ENCODE results near the gene DPF3. TPM values are rescaled to one million over a fixed set of nuclear protein-coding genes. Genes with fewer than 3 reads are reported as not detected.

The DPF3 gene
- total RNA-seq, 1 experiment from 2014 or later: not detected

GRCh38 chr14:72630374-72630773, 263.5 kb downstream of the DPF3 start:
- Histone ChIP-seq H3K27ac (no peak overlapping the region), H3K4me2 (no peak overlapping the region), H3K36me3 (ENCODE audit: low read depth) (no peaks in the 10 kb centered on the region), H3K4me3 (no peak overlapping the region), H3K9me2 (ENCODE audit: insufficient read depth) (no peaks in the 10 kb centered on the region), H3K27me3 (ENCODE audit: insufficient read depth, low read depth) (0 out of 2 replicates have a peak, but pooled peaks cover 9% of the 10 kb centered on the region), H4K20me1 (ENCODE audit: insufficient read depth) (no peaks in the 10 kb centered on the region), H3K79me2 (ENCODE audit: low read depth) (no peaks in the 10 kb centered on the region), H3K4me1 (replicated peaks; ENCODE audit: insufficient read depth) (no peaks in the 10 kb centered on the region), H3F3A (ENCODE audit: insufficient read depth, low read depth) (no peaks in the 10 kb centered on the region), H3K9me3 (ENCODE audit: insufficient read depth, low read depth) (no peaks in the 10 kb centered on the region), H2AFZ (no peak overlapping the region)
- CTCF ChIA-PET: no interaction called here
- no TSS peak for BruUV-seq (replicated peaks)
- DNase-seq: no peak
- POLR2A ChIA-PET (ENCODE audit: unreplicated experiment): no interaction called here
- TF ChIP-seq EZH2 (IDR thresholded peaks at IDR 0.05; ENCODE audit: low read depth) (no peak), CTCF (conservative IDR thresholded peaks at IDR 0.05) (no peak)
- intact Hi-C loops (cut with micrococcal nuclease; ENCODE audit: unreplicated experiment): no loop called here

- Histone ChIP-seq H3K9me2 (ENCODE audit: insufficient read depth) (no peaks in the 10 kb centered on the region), H4K20me1 (ENCODE audit: insufficient read depth) (no peaks in the 10 kb centered on the region), H3K4me3 (no peak overlapping the region), H3K9me3 (ENCODE audit: insufficient read depth, low read depth) (no peaks in the 10 kb centered on the region), H3K36me3 (ENCODE audit: low read depth) (no peaks in the 10 kb centered on the region), H3K4me1 (replicated peaks; ENCODE audit: insufficient read depth) (no peaks in the 10 kb centered on the region), H3K79me2 (ENCODE audit: low read depth) (no peaks in the 10 kb centered on the region), H3F3A (ENCODE audit: insufficient read depth, low read depth) (no peaks in the 10 kb centered on the region), H3K4me2 (no peak overlapping the region), H3K27ac (no peak overlapping the region), H2AFZ (no peak overlapping the region), H3K27me3 (ENCODE audit: insufficient read depth, low read depth) (0 out of 2 replicates have a peak, but pooled peaks cover 9% of the 10 kb centered on the region)
- no peak for DNase-seq
- BruUV-seq (replicated peaks): no TSS peak
- POLR2A ChIA-PET (ENCODE audit: unreplicated experiment): no interaction called here
- intact Hi-C loops (cut with micrococcal nuclease; ENCODE audit: unreplicated experiment): no loop called here
- CTCF ChIA-PET: no interaction called here
- no peak for TF ChIP-seq CTCF (conservative IDR thresholded peaks at IDR 0.05)
- TF ChIP-seq EZH2 (IDR thresholded peaks at IDR 0.05; ENCODE audit: low read depth): no peak
Observed at GRCh38 chr14:72629534-72629933, 264.4 kb downstream of the DPF3 start.

GRCh38 chr14:72625689-72626088, 268.2 kb downstream of the DPF3 start:
- Histone ChIP-seq H3K4me1 (replicated peaks; ENCODE audit: insufficient read depth) (no peaks in the 10 kb centered on the region), H4K20me1 (ENCODE audit: insufficient read depth) (no peaks in the 10 kb centered on the region), H3K4me2 (no peak overlapping the region), H3F3A (ENCODE audit: insufficient read depth, low read depth) (no peaks in the 10 kb centered on the region), H3K36me3 (ENCODE audit: low read depth) (no peaks in the 10 kb centered on the region), H3K27ac (no peak overlapping the region), H3K79me2 (ENCODE audit: low read depth) (no peaks in the 10 kb centered on the region), H2AFZ (no peak overlapping the region), H3K27me3 (ENCODE audit: insufficient read depth, low read depth) (peaks cover 14% of the 10 kb centered on the region; the same call in 1 of the 2 replicates), H3K9me2 (ENCODE audit: insufficient read depth) (no peaks in the 10 kb centered on the region), H3K4me3 (no peak overlapping the region), H3K9me3 (ENCODE audit: insufficient read depth, low read depth) (no peaks in the 10 kb centered on the region)
- DNase-seq: no peak
- TF ChIP-seq EZH2 (IDR thresholded peaks at IDR 0.05; ENCODE audit: low read depth) (no peak), CTCF (conservative IDR thresholded peaks at IDR 0.05) (no peak)
- ChIA-PET CTCF (no interaction called here), POLR2A (ENCODE audit: unreplicated experiment) (no interaction called here)
- no TSS peak for BruUV-seq (replicated peaks)
- intact Hi-C loops (cut with micrococcal nuclease; ENCODE audit: unreplicated experiment): no loop called here
